Psoas muscle (tissue), 8 donors: ENCODE measurements around the gene ABCC3. TPM values are rescaled to one million over a fixed set of nuclear protein-coding genes. Genes with fewer than 3 reads are reported as not detected.

Experiments used
- ATAC-seq, 4 donors: fragments of 200-7000 bp; cut with Tn5 transposase; one replicate each; pipeline ENCODE4 v1.9.1; 2020; ENCODE audit warnings: moderate library complexity in 3 of 4, mild to moderate bottlenecking in 2 of 4
- DNase-seq, 2 donors: peaks; one replicate each; pipeline ENCODE4 v3.0.0-alpha.2; 2020
- H3K27ac ChIP-seq: fragments of 200-600 bp; one replicate; pipeline ENCODE4 v1.8.0; 2022
- H3K27me3 ChIP-seq, 3 donors: fragments of 200-600 bp in 1 of 3; one replicate each; pipeline versions ENCODE4 v1.6.1 to v1.8.0; 2013 to 2022; ENCODE audit warnings: low read length in 2 of 3, mild to moderate bottlenecking in 2 of 3, moderate library complexity in 1 of 3; ENCODE audit not compliant: insufficient read depth in 3 of 3
- H3K36me3 ChIP-seq, 2 donors: fragments of 200-600 bp in 1 of 2; one replicate each; pipeline versions ENCODE4 v1.6.1 to v1.8.0; 2013 to 2022; ENCODE audit warnings: low read depth in 1 of 2, mild to moderate bottlenecking in 1 of 2, moderate library complexity in 1 of 2; ENCODE audit not compliant: insufficient read depth in 1 of 2
- H3K4me1 ChIP-seq: fragments of 200-600 bp; one replicate; pipeline ENCODE4 v1.8.0; 2022
- H3K4me3 ChIP-seq: fragments of 200-600 bp; one replicate; pipeline ENCODE4 v1.8.0; 2022; ENCODE audit warnings: mild to moderate bottlenecking
- H3K9me3 ChIP-seq: fragments of 200-600 bp; one replicate; pipeline ENCODE4 v1.8.0; 2022
- CTCF ChIP-seq: fragments of 200-600 bp; IDR thresholded peaks from one replicate; pipeline ENCODE4 v1.8.0; 2022; ENCODE audit warnings: antibody characterized with exemption
- WGBS, 3 donors: extraction: QIAGEN DNeasy Blood & Tissue Kit; methylation state at CpG; one replicate each; pipeline versions ENCODE4 v1.1.6 to v1.1.7; 2013; 5-methylcytosine and 5-hydroxymethylcytosine counted together
- intact Hi-C, 2 donors: fragments of 100-400 bp; cut with DNase I; formaldehyde crosslinking; loops; one replicate each; pipeline versions ENCODE4 v1.11.0 to v1.14.2; 2022
- polyA plus RNA-seq, 3 donors: library from polyadenylated mRNA; stranded (reverse); fragments of 200-250 nt; gene quantifications; one replicate each; pipeline ENCODE4 v1.2.3, GENCODE V29; 2013
- total RNA-seq, 4 donors: library from RNA; stranded (reverse); fragmentation: NEBNext Ultra II Directional in 2 of 4; extraction: Animal tissue kit (Norgen Biotek cat#: 25700) in 2 of 4; gene quantifications; one replicate each; pipeline versions ENCODE4 v1.2.1 to v1.2.4, GENCODE V29; 2021 to 2023
- donor health status: healthy with polysubstance abuse.
- donor health status: DM: no; HTN: no; CAD: no; lungs with moderate emphysema.
- donor health status: Bipolar disorder and iron deficiency.
- donor health status: healthy.
- donor health status: DM: yes; HTN: yes; CAD: no.
- donor health status: DM: no; HTN: no; CAD: no.
- donor health status: DM: no; HTN: no; CAD: no.
- donor health status: DM: yes; HTN: yes; CAD: no.

ABCC3 gene
- total and polyA plus RNA-seq, 7 donors: 0.36 to 1.6 (median 0.61) TPM

DNA sequence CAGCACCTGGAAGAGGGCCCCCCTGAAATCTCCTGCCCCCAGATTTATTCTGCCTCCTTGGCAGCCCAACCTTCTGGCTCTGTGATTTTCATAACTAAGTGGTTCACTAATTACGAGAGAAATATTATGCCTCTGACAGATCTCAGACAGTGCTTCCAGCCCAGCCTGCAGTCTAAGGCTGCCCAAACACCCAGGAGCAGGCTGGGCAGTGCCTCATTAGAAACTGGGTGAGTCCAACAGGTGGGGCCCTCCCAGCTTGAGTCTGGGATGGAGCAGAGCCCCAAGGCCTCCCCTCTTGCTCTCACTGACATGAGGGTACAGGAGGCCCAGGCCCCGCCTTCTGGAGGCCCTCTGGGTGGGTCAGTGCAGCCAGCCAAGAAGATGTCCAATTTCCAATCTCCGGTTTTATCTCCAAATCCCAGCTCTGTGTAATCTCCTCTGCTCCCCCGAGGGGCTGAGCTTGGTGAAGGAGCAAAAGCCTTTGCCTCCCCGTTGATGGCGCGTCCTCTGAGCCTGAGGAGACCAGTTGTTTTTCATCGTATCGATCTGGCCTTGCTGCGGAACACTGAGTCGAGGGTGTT lies 20.1 kb upstream of the ABCC3 start:
- Histone ChIP-seq H3K36me3 (no peaks in the 10 kb centered on the region), H3K9me3 (no peaks in the 10 kb centered on the region), H3K27me3 (peaks cover 0 to 4% (median 0%) of the 10 kb centered on the region in 3 donors), H3K4me1 (no peaks in the 10 kb centered on the region), H3K27ac (no peak overlapping the region), H3K4me3 (no peak overlapping the region)
- no peak for TF ChIP-seq CTCF
- intact Hi-C loops: no loop called here
- 72 to 80% (median 77%) methylated on average over 11 of the region's 11 CpGs for WGBS, 3 donors
- DNase-seq (no peak), ATAC-seq (no peak)

GRCh38 chr17:50615828-50616227 lies 18.9 kb upstream of the ABCC3 start:
- H3K27me3 ChIP-seq: peaks cover 0 to 4% (median 0%) of the 10 kb centered on the region in 3 donors
- H3K27ac ChIP-seq: no peak overlapping the region
- no peak overlapping the region for H3K4me3 ChIP-seq
- intact Hi-C loops: no loop called here
- H3K36me3 ChIP-seq: no peaks in the 10 kb centered on the region
- no peaks in the 10 kb centered on the region for H3K9me3 ChIP-seq
- no peak for DNase-seq
- ATAC-seq: no peak
- H3K4me1 ChIP-seq: no peaks in the 10 kb centered on the region
- 76 to 87% (median 79%) methylated on average over 7 of the region's 7 CpGs for WGBS, 3 donors
- no peak for TF ChIP-seq CTCF

- DNase-seq (no peak), ATAC-seq (no peak)
- Histone ChIP-seq H3K27ac (no peak overlapping the region), H3K9me3 (no peaks in the 10 kb centered on the region), H3K4me3 (no peak overlapping the region), H3K4me1 (no peaks in the 10 kb centered on the region), H3K36me3 (no peaks in the 10 kb centered on the region), H3K27me3 (peaks cover 0 to 9% (median 7%) of the 10 kb centered on the region in 3 donors)
- WGBS, 3 donors: 67 to 74% (median 68%) methylated on average over 4 of the region's 4 CpGs
- intact Hi-C loops: no loop called here
- TF ChIP-seq CTCF: no peak
These were observed 16.4 kb upstream of the ABCC3 start for GRCh38 chr17:50618300-50618699.

- no peak overlapping the region for H3K27ac ChIP-seq
- intact Hi-C loops: no loop called here
- H3K9me3 ChIP-seq: no peaks in the 10 kb centered on the region
- WGBS, 3 donors: 85 to 91% (median 86%) methylated on average over 10 to 11 of the region's 11 CpGs
- H3K4me1 ChIP-seq: no peaks in the 10 kb centered on the region
- TF ChIP-seq CTCF: no peak
- no peak overlapping the region for H3K4me3 ChIP-seq
- DNase-seq: no peak
- H3K27me3 ChIP-seq: peaks cover 0 to 9% (median 7%) of the 10 kb centered on the region in 3 donors
- no peaks in the 10 kb centered on the region for H3K36me3 ChIP-seq
- ATAC-seq: no peak
These were observed 15.7 kb upstream of the ABCC3 start for GRCh38 chr17:50618941-50619340.

DNA sequence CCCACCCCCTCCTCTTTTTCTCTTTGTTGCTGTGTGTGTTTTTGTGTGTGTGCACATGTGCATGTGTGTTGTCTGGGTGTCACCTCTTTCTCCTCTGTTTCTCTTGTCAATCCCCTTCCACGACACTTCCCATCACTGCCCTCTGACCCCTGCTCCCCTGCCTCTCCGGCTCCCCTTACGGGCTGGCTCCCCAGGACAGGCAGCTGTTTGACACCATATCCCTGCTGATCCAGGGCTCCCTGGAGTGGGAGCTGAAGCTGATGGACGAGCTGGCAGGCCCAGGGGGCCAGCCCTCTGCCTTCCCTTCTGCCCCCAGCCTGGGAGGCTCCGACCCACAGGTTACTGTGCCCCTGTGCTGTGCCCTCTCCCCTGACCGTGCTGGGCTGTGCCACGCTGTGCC lies 15.2 kb upstream of the ABCC3 start:
- no peak for DNase-seq
- no peak overlapping the region for H3K4me3 ChIP-seq
- no peak overlapping the region for H3K27ac ChIP-seq
- H3K27me3 ChIP-seq: peaks cover 0 to 9% (median 7%) of the 10 kb centered on the region in 3 donors
- H3K4me1 ChIP-seq: no peaks in the 10 kb centered on the region
- TF ChIP-seq CTCF: no peak
- WGBS, 3 donors: 83 to 88% (median 85%) methylated on average over 7 of the region's 7 CpGs
- intact Hi-C loops: no loop called here
- H3K9me3 ChIP-seq: no peaks in the 10 kb centered on the region
- no peak for ATAC-seq
- no peaks in the 10 kb centered on the region for H3K36me3 ChIP-seq
